CD4-positive, alpha-beta T cell (primary cell): ENCODE measurements around the gene CAMK2B. TPM values are rescaled to one million over a fixed set of nuclear protein-coding genes. Genes with fewer than 3 reads are reported as not detected.

ENCODE experiments used
- ATAC-seq: fragments of 200-7000 bp; cut with Tn5 transposase; one replicate; pipeline ENCODE4 v1.10.0; 2022; ENCODE audit warnings: mild to moderate bottlenecking; ENCODE audit not compliant: poor library complexity
- CTCF ChIA-PET: fragments of 350-600 bp; sonication (Branson Sonifier 250); formaldehyde crosslinking; loops from one replicate; lab custom pipeline; 2021; ENCODE audit warnings: antibody characterized with exemption, inconsistent platforms; lab: Charles Lee
- POLR2A ChIA-PET: fragments of 350-600 bp; sonication (Branson Sonifier 250); formaldehyde crosslinking; loops from one replicate; lab custom pipeline; 2021; ENCODE audit warnings: antibody characterized with exemption, inconsistent platforms; lab: Charles Lee
- DNase-seq, 14 experiments: peaks; one replicate each; pipeline ENCODE4 v3.0.0-alpha.2; 2013 to 2020; ENCODE audit warnings: mixed read lengths in 2 of 14
- H3K27ac ChIP-seq, 2 donors: one replicate each; pipeline versions ENCODE4 v1.5.1 to v1.7.0; 2013; ENCODE audit warnings: low read length in 2 of 2, low read depth in 1 of 2, mild to moderate bottlenecking in 1 of 2
- H3K27me3 ChIP-seq, 2 experiments: 1 replicate in 1 of 2; 2 replicates in 1 of 2; pipeline versions ENCODE4 v1.6.1 to v1.7.0; 2013; ENCODE audit warnings: low read length in 2 of 2, control low read depth in 1 of 2, mild to moderate bottlenecking in 1 of 2, moderate library complexity in 1 of 2; ENCODE audit not compliant: insufficient read depth in 2 of 2, control insufficient read depth in 1 of 2
- H3K36me3 ChIP-seq: one replicate; pipeline ENCODE4 v1.6.1; 2013; ENCODE audit warnings: low read length, control low read depth; ENCODE audit not compliant: insufficient read depth
- H3K4me1 ChIP-seq: one replicate; pipeline ENCODE4 v1.6.1; 2013; ENCODE audit warnings: low read length, control low read depth; ENCODE audit not compliant: insufficient read depth
- H3K4me3 ChIP-seq: one replicate; pipeline ENCODE4 v1.5.1; 2013; ENCODE audit warnings: mild to moderate bottlenecking, low read length, moderate library complexity
- H3K9me3 ChIP-seq, 2 experiments: 1 replicate in 1 of 2; 2 replicates in 1 of 2; pipeline versions ENCODE4 v1.6.1 to v1.7.0; 2013; ENCODE audit warnings: low read length in 2 of 2, mild to moderate bottlenecking in 2 of 2, control low read depth in 1 of 2, moderate library complexity in 1 of 2; ENCODE audit not compliant: control insufficient read depth in 1 of 2, insufficient read depth in 1 of 2
- H3K27ac Mint-ChIP-seq: one replicate; pipeline ENCODE4 v1.8.0; 2020; ENCODE audit warnings: mixed read lengths
- H3K27me3 Mint-ChIP-seq: one replicate; pipeline ENCODE4 v1.8.0; 2021; ENCODE audit warnings: mixed read lengths
- H3K36me3 Mint-ChIP-seq: one replicate; pipeline ENCODE4 v1.8.0; 2021; ENCODE audit warnings: low read depth, mixed read lengths
- H3K4me1 Mint-ChIP-seq: one replicate; pipeline ENCODE4 v1.8.0; 2021; ENCODE audit warnings: low read depth, mixed read lengths
- H3K4me3 Mint-ChIP-seq: one replicate; pipeline ENCODE4 v1.8.0; 2020; ENCODE audit warnings: mild to moderate bottlenecking, mixed read lengths
- H3K9me3 Mint-ChIP-seq: one replicate; pipeline ENCODE4 v1.8.0; 2020; ENCODE audit warnings: mixed read lengths
- CTCF ChIP-seq: fragments of 200-600 bp; IDR thresholded peaks from one replicate; pipeline ENCODE4 v1.8.0; 2022; ENCODE audit warnings: antibody characterized with exemption, mild to moderate bottlenecking
- intact Hi-C, 2 experiments: fragments of 100-400 bp; cut with DNase I in 1 of 2; cut with micrococcal nuclease in 1 of 2; formaldehyde crosslinking; loops; one replicate each; pipeline versions ENCODE4 v1.15.1 to v1.9.0; 2023 to 2025; cut with DNase I, micrococcal nuclease
- total RNA-seq, 174 experiments: library from RNA in 2 of 174; stranded (reverse) in 2 of 174; gene quantifications; one replicate each; pipeline ENCODE4 v1.2.3 and lab custom pipeline; 2021 to 2026

Gene CAMK2B
- total RNA-seq, 2 experiments from 2014 or later, result not detected

- Histone ChIP-seq H3K36me3 (no peaks in the 10 kb centered on the region), H3K27me3 (no peaks in the 10 kb centered on the region), H3K4me1 (no peaks in the 10 kb centered on the region), H3K9me3 (no peaks in the 10 kb centered on the region), H3K4me3 (no peak overlapping the region), H3K27ac (no peak overlapping the region)
- Mint-ChIP-seq H3K27ac (no peak overlapping the region), H3K4me3 (no peak overlapping the region), H3K9me3 (no peaks in the 10 kb centered on the region), H3K27me3 (no peaks in the 10 kb centered on the region), H3K4me1 (no peaks in the 10 kb centered on the region), H3K36me3 (no peaks in the 10 kb centered on the region)
- intact Hi-C loops, result no loop called here
- DNase-seq, result peak in 1 of 14 experiments; percentile 3
- no peak for ATAC-seq
- no peak for TF ChIP-seq CTCF
- ChIA-PET CTCF (no interaction called here), POLR2A (no interaction called here)
These were observed 47.5 kb downstream of the CAMK2B start for GRCh38 chr7:44277851-44278250.

GRCh38 chr7:44277391-44277790, 48.0 kb downstream of the CAMK2B start:
- H3K4me1 ChIP-seq, result no peaks in the 10 kb centered on the region
- H3K9me3 Mint-ChIP-seq, result no peaks in the 10 kb centered on the region
- POLR2A ChIA-PET, result no interaction called here
- H3K36me3 ChIP-seq, result no peaks in the 10 kb centered on the region
- no peak overlapping the region for H3K4me3 Mint-ChIP-seq
- H3K4me3 ChIP-seq, result no peak overlapping the region
- H3K27me3 ChIP-seq, result no peaks in the 10 kb centered on the region
- no peaks in the 10 kb centered on the region for H3K27me3 Mint-ChIP-seq
- no peaks in the 10 kb centered on the region for H3K4me1 Mint-ChIP-seq
- no peak overlapping the region for H3K27ac Mint-ChIP-seq
- TF ChIP-seq CTCF, result no peak
- CTCF ChIA-PET, result no interaction called here
- no peaks in the 10 kb centered on the region for H3K9me3 ChIP-seq
- H3K36me3 Mint-ChIP-seq, result no peaks in the 10 kb centered on the region
- H3K27ac ChIP-seq, result no peak overlapping the region
- ATAC-seq (no peak), DNase-seq (peak in 1 of 14 experiments; percentile 2)
- intact Hi-C loops, result no loop called here

GRCh38 chr7:44276571-44277221, 48.7 kb downstream of the CAMK2B start:
- H3K36me3 ChIP-seq, result no peaks in the 10 kb centered on the region
- H3K27me3 ChIP-seq, result no peaks in the 10 kb centered on the region
- Mint-ChIP-seq H3K36me3 (no peaks in the 10 kb centered on the region), H3K4me3 (no peak overlapping the region), H3K9me3 (no peaks in the 10 kb centered on the region), H3K27ac (no peak overlapping the region), H3K27me3 (no peaks in the 10 kb centered on the region), H3K4me1 (no peaks in the 10 kb centered on the region)
- intact Hi-C loops, result no loop called here
- H3K4me3 ChIP-seq, result no peak overlapping the region
- no peaks in the 10 kb centered on the region for H3K9me3 ChIP-seq
- ChIA-PET CTCF (no interaction called here), POLR2A (no interaction called here)
- no peak for TF ChIP-seq CTCF
- ATAC-seq (no peak), DNase-seq (peak in 1 of 14 experiments; percentile 2)
- H3K4me1 ChIP-seq, result no peaks in the 10 kb centered on the region
- no peak overlapping the region for H3K27ac ChIP-seq
